ENCODE results near the gene SUCLG1. TPM values are rescaled to one million over a fixed set of nuclear protein-coding genes. Genes with fewer than 3 reads are reported as not detected.

SUCLG1 gene
- total RNA-seq, 1 donor from 2014 or later = 81.2 TPM

DNA sequence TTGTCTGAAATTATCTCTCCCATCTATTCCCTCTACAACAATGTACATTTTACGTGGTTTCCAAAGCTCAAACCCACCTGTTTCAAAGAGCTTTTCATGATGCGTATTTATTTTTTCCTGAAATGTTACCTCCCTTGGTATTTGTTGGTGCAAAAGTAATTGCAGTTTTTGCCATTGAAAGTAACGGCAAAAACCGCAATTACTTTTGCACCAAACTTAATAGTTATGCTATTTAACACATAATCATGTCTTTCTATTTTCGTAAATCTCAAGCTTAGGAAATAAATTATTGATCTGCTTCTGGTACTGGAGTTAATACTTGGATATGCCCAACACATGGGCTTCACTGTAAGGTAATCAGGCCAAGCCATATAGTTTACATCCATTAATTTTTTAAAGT is 85.2 kb downstream of the SUCLG1 start:
- peaks cover 3% of the 10 kb centered on the region for H3K9me3 Mint-ChIP-seq
- no peak overlapping the region for H3K27ac Mint-ChIP-seq
- TF ChIP-seq CTCF (conservative IDR thresholded peaks at IDR 0.05) = no peak
- DNase-seq (ENCODE audit: extremely low spot score, unreplicated experiment) = no peak
- H3K36me3 Mint-ChIP-seq = no peaks in the 10 kb centered on the region
- H3K4me3 Mint-ChIP-seq = no peak overlapping the region
- H3K27me3 Mint-ChIP-seq = no peaks in the 10 kb centered on the region
- no peaks in the 10 kb centered on the region for H3K4me1 Mint-ChIP-seq (ENCODE audit: unreplicated experiment)

Other genes starting within 250 kb of the SUCLG1 start
- gene DNAH6, start 57.2 kb upstream of the SUCLG1 start, total RNA-seq (ENCODE audit: low replicate concordance) = 0.62 and 3.8 TPM in 2 replicates